ENCODE measurements around the gene GDPD4. TPM values are rescaled to one million over a fixed set of nuclear protein-coding genes. Genes with fewer than 3 reads are reported as not detected.

Gene GDPD4
- total and polyA plus RNA-seq, 2 of the 4 experiments (the other 2 are of a cell fraction) = not detected

DNA sequence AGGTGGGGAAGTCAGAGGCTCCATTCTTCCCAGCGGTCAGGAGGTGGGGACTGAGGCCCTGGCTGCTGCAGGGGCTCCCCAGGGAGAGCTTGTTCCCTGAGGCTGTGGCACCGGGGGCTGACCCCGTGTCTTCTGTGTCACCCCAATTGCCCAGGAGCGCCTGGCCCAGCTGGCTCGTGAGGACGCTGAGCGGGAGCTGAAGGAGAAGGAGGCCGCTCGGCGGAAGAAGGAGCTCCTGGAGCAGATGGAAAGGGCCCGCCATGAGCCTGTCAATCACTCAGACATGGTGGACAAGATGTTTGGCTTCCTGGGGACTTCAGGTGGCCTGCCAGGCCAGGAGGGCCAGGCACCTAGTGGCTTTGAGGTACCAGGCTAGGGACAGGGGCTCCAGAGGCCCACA, 120.3 kb downstream of the GDPD4 start:
- POLR2A ChIA-PET (ENCODE audit: unreplicated experiment) = no interaction called here
- intact Hi-C loops (cut with micrococcal nuclease) = loop anchor here (10.0 kb wide), 1 partner anchor 256 kb away; no protein-coding TSS in a partner anchor
- H3K18ac ChIP-seq (ENCODE audit: low read depth, low read length) = no peak overlapping the region
- peaks cover 3% of the 10 kb centered on the region; the same call in 1 of the 2 replicates for H3K9me1 ChIP-seq (ENCODE audit: insufficient read depth, low read length)
- no peak overlapping the region for H2AK5ac ChIP-seq (ENCODE audit: low read depth, low read length)
- H3K4me2 ChIP-seq (ENCODE audit: low read depth, low read length) = no peak overlapping the region
- H3K9ac ChIP-seq (ENCODE audit: low read depth, low read length) = no peak overlapping the region
- no peaks in the 10 kb centered on the region for H3K79me1 ChIP-seq (ENCODE audit: low read depth in 1 of 2, low read length in 2 of 2)
- DNase-seq (no peak), ATAC-seq (ENCODE audit: low read depth) (no peak)
- no peaks in the 10 kb centered on the region for H4K20me1 ChIP-seq (ENCODE audit: insufficient read depth, low read length)
- no peak overlapping the region for H2BK5ac ChIP-seq (ENCODE audit: low read depth, low read length, poor library complexity, severe bottlenecking)
- H3K9me3 ChIP-seq (ENCODE audit: control insufficient read depth, insufficient read depth, low read length) = no peaks in the 10 kb centered on the region
- no peak overlapping the region for H2AFZ ChIP-seq (replicated peaks; ENCODE audit: low read length, poor library complexity)
- H2BK120ac ChIP-seq (ENCODE audit: low read depth, low read length) = no peak overlapping the region
- no peak overlapping the region for H3K27ac ChIP-seq (ENCODE audit: insufficient read depth, low read length)
- dilution Hi-C loops (cut with HindIII; ENCODE audit: low sequenced_read_pairs, unreplicated experiment) = no loop called here
- no peak overlapping the region for H3K4ac ChIP-seq (ENCODE audit: low read depth, low read length)
- peaks cover 37% of the 10 kb centered on the region for H3K27me3 ChIP-seq (ENCODE audit: control insufficient read depth, insufficient read depth, low read length)
- H3K14ac ChIP-seq (replicated peaks; ENCODE audit: low read depth, low read length) = no peak overlapping the region
- H2BK15ac ChIP-seq (ENCODE audit: low read depth, low read length) = no peak overlapping the region
- TF ChIP-seq, protein P1, sequence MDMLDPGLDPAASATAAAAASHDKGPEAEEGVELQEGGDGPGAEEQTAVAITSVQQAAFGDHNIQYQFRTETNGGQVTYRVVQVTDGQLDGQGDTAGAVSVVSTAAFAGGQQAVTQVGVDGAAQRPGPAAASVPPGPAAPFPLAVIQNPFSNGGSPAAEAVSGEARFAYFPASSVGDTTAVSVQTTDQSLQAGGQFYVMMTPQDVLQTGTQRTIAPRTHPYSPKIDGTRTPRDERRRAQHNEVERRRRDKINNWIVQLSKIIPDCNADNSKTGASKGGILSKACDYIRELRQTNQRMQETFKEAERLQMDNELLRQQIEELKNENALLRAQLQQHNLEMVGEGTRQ (IDR thresholded peaks at IDR 0.05; ENCODE audit: low read depth, low read length) = no peak
- TF ChIP-seq CEBPB (IDR thresholded peaks at IDR 0.05; ENCODE audit: low read depth, low read length) (no peak), RCOR1 (IDR thresholded peaks at IDR 0.05; ENCODE audit: insufficient replicate concordance, low read length) (no peak), MXI1 (IDR thresholded peaks at IDR 0.05; ENCODE audit: borderline replicate concordance, low read depth, low read length) (no peak), RAD21 (IDR thresholded peaks at IDR 0.05; ENCODE audit: low read length) (no peak), POLR2A (IDR thresholded peaks at IDR 0.05; ENCODE audit: low read depth, low read length) (no peak), BHLHE40 (IDR thresholded peaks at IDR 0.05; ENCODE audit: low read depth, low read length) (no peak), CHD1 (IDR thresholded peaks at IDR 0.05; ENCODE audit: low read depth, low read length) (no peak)
- H2BK20ac ChIP-seq (ENCODE audit: low read depth, low read length) = no peak overlapping the region
- H3K23ac ChIP-seq (ENCODE audit: low read depth, low read length) = no peak overlapping the region
- 96% methylated on average over 4 of the region's 11 CpGs; no CpG with 5 or more reads in 1 of the 2 experiments for WGBS, 2 experiments (ENCODE audit: extremely low coverage in 2 of 2, insufficient read length in 1 of 2)
- no peak overlapping the region for H4K5ac ChIP-seq (ENCODE audit: low read depth, low read length)
- no TSS peak for BruUV-seq (replicated peaks)
- no peak overlapping the region for H2AK9ac ChIP-seq (replicated peaks; ENCODE audit: low read depth, low read length, poor library complexity)
- no peaks in the 10 kb centered on the region for H3K36me3 ChIP-seq (ENCODE audit: control insufficient read depth, insufficient read depth, low read length)
- in situ Hi-C loops (cut with MboI; ENCODE audit: low sequenced_read_pairs) = loop anchor here (10.0 kb wide), 1 partner anchor 56 kb away; the partner anchor contains the start of gene MYO7A
- no peaks in the 10 kb centered on the region for H3K4me1 ChIP-seq (ENCODE audit: control insufficient read depth, insufficient read depth, low read length)
- CTCF ChIA-PET = no interaction called here
- no peak overlapping the region for H3K56ac ChIP-seq (ENCODE audit: extremely low read depth, insufficient read depth, low read length)
- H4K8ac ChIP-seq (ENCODE audit: low read depth in 2 of 2, low read length in 2 of 2) = no peak overlapping the region
- H3K4me3 ChIP-seq (ENCODE audit: insufficient read depth, low read depth, low read length) = no peak overlapping the region
- no peak overlapping the region for H4K91ac ChIP-seq (ENCODE audit: insufficient read depth, low read depth, low read length)
